ENCODE data around the gene TXNDC11.

DNA sequence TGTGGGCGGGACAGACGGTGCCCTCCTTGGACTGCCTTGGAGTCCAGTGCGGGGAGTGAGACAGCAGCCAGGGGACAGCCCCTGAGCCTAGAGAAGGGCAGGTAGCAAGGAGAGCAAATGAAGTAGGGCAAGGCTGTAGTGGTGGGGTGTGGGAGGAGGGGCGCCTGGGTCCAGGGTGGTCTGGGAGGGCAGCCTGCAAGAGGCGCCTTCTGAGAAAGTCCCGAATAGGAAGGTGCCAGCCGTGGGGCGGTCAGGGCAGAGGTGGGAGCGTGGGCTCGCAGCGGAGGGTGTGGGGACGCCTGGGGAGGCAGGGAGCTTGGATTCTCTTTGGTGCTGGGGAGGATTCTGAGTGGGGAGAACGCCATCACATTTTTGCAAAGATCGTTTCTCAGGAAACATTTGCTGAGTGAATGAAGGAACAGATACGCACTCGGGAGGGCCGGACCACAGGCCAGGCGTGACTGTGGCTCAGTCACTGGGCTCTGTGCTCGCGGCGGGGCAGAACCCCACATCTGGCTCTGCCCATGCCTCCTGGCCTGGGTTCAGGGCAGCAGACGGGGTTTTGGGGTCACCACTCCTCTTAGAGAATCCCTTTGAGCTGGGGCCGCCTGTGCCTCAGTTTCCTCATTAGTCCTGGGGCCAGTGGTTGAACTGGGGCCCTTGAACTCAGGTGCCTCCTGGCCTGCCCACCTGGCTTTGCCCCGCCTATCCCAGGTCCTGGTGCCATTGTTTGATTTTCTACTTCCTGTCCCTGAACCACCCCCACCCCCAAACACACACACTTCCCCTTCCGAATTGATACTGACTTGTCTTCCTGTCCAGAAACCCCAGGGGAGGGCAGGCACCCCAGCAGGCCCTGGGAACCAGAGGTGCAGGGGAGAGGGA is 70.2 kb downstream of the TXNDC11 start:
- TF ChIP-seq, protein P1, sequence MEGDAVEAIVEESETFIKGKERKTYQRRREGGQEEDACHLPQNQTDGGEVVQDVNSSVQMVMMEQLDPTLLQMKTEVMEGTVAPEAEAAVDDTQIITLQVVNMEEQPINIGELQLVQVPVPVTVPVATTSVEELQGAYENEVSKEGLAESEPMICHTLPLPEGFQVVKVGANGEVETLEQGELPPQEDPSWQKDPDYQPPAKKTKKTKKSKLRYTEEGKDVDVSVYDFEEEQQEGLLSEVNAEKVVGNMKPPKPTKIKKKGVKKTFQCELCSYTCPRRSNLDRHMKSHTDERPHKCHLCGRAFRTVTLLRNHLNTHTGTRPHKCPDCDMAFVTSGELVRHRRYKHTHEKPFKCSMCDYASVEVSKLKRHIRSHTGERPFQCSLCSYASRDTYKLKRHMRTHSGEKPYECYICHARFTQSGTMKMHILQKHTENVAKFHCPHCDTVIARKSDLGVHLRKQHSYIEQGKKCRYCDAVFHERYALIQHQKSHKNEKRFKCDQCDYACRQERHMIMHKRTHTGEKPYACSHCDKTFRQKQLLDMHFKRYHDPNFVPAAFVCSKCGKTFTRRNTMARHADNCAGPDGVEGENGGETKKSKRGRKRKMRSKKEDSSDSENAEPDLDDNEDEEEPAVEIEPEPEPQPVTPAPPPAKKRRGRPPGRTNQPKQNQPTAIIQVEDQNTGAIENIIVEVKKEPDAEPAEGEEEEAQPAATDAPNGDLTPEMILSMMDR (IDR thresholded peaks at IDR 0.05) = no peak
- no peak for TF ChIP-seq POLR2A (IDR thresholded peaks at IDR 0.05)
